ENCODE measurements around the gene ENTREP3.
"Not testable (repeated sequence)": the region's sequence is repeated elsewhere in the genome, so short reads cannot be mapped to it uniquely, and the experiment has no call there.

The ENTREP3 gene

DNA sequence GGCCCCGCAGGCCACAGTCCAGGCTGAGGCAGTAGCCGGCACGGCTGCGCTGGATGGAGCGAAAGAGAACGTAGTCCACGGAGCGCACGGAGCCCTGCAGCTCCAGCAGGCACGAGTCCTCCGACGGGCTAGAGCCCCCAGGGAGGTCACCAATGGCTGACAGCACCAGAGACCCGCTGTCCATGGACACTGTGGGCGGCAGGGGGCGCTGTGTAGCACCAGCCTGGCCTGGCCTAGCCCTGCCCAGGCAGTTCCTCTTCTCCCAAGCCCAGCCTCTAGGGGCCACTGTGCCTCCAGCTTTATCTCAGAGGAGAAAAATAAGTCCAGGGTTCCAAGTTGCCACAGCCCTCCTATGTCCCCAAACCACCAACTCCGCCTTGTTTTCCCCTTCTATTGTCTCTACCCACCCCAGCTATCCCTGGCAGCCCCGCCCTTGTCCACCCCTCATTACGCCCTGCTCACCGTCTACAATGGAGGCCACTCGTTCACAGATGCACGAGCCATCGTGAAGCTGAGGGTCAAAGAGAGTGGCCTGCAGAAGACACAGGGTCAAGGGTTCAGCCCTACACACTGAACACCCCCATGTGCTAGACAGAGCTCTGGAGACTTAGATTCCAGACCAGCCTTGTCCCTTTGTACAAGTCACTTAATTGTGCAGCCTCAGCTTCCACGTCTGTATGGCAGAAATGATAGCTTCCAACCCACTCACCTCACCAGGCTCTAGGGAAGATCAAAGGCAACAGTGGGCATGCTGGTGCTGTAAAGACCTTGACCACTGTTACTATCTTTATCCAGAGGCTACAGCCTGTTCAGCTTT lies 4.4 kb downstream of the ENTREP3 start:
- peak; percentile 90 for DNase-seq

DNA sequence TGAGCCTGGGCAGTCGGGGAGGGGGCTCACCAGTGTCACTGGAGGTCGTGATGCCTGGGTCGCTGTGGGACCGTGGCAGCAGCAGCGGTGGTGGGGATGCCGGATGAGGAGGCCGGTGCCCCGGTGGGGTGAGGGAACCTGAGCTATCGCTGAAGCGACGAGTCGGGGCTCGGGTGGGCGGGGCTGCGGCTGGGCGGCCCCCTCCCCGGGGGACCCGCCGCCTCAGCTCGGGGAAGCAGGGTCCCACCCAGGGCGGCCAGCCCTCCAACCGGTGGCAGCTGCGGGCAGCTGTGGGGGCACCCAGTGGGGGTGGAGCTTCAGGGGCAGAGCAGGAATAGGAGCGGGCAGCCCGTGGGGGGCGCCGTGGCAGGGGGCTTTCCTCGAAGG lies 5.0 kb downstream of the ENTREP3 start:
- no peak for DNase-seq

GRCh38 chr1:155247667-155248553 lies 7.4 kb downstream of the ENTREP3 start:
- no peak for DNase-seq

DNA sequence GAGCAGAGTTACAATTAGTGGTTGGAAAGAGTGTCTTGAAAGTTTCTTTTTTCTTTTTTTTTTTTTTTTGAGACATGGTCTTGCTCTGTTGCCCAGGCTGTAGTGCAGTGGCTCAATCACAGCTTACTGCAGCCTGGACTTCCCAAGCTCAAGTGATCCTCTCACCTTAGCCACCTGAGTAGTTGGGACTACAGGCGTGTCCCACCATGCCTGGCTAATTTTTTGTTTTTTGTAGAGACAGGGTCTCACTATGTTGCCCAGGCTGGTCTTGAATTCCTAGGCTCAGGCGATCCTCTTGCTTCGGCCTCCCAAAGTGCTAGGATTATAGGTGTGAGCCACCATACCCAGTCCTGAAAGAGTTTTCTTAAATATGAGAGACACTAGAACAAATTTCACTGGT lies 8.5 kb downstream of the ENTREP3 start:
- not testable (repeated sequence) for DNase-seq

DNA sequence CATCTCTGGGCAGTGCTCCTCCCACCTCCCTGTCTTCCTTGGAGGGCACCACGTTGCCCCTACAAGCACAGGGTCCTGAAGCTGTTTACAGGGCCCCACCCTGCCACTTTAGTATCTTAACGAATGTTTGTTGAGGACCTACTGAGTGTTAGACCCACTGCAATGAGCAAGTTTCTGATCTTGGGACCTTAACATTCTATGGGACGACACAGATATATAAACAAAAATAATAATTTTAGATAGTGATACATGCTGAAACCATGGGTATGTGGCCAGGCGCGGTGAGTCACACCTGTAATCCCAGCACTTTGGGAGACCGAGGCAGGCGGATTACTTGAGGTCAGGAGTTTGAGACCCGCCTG lies 10.1 kb downstream of the ENTREP3 start:
- no peak for DNase-seq

GRCh38 chr1:155244368-155245162 lies 10.7 kb downstream of the ENTREP3 start:
- DNase-seq, result peak; percentile 96

GRCh38 chr1:155242805-155243358 lies 12.4 kb downstream of the ENTREP3 start:
- DNase-seq, result no peak

GRCh38 chr1:155241841-155242264 lies 13.4 kb downstream of the ENTREP3 start:
- DNase-seq, result no peak

GRCh38 chr1:155241069-155241679 lies 14.1 kb downstream of the ENTREP3 start:
- peak; percentile 72 for DNase-seq

DNA sequence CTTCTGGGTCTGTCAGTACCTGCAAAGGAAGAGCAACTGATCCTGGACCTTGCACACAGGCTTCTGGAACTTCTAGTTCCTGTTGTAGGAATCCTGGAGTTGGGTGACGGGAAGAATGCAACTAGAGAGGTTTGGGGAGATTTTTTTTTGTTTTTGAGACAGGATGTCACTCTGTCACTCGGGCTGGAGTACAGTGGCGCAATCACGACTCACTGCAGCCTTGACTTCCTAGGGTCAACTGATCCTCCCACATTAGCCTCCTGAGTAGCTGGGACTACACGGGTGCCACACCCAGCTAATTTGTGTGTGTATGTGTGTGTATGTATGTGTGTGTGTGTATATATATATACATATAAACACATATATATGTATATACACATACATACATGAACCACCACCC lies 18.8 kb downstream of the ENTREP3 start:
- DNase-seq, result no peak

- peak; percentile 23 for DNase-seq
Observed at GRCh38 chr1:155235375-155235774, 19.9 kb downstream of the ENTREP3 start.

GRCh38 chr1:155233502-155233901 lies 21.8 kb downstream of the ENTREP3 start:
- DNase-seq, result not testable (repeated sequence)

- DNase-seq, result not testable (repeated sequence)
Observed at GRCh38 chr1:155232001-155232978, 23.0 kb downstream of the ENTREP3 start.

DNA sequence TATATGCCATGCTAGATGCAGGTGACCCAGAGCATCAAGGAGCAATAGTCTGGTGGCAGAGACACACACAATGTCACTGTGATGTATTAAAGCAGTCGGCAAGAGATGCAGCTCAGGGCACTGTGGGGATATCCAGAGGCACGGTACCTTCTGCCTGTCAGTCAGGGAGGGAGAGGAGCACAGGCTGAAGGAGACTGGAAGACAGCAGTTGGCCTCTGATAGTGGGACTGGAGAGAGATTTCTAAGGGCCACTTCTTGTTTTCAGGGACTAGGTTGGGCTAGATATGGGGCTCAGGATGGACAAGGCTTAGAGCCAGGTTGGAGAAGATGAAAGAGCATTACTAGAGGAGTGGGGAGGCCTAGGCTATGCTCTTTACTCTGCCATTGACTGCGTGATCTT lies 24.0 kb downstream of the ENTREP3 start:
- not testable (repeated sequence) for DNase-seq

- DNase-seq, result no peak
Observed at GRCh38 chr1:155228096-155228427, 27.2 kb downstream of the ENTREP3 start.

GRCh38 chr1:155227261-155228095 lies 27.8 kb downstream of the ENTREP3 start:
- peak; percentile 98 for DNase-seq

DNA sequence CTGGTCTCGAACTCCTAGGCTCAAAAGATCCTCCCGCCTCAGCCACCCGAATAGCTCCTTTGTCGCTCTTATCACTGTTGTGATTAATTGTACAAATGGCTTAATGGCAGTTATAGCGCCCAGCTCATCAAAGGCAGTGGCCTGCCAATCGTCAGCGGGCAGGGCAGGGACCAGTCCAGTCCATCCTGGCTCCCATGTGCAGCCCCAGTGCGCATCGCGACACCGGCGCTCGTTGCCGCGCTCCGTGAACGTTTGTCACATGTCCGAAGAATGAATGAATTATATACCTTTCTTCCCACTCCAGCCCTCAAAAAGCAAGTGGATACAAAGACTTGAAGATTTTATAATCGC lies 28.4 kb downstream of the ENTREP3 start:
- no peak for DNase-seq

DNA sequence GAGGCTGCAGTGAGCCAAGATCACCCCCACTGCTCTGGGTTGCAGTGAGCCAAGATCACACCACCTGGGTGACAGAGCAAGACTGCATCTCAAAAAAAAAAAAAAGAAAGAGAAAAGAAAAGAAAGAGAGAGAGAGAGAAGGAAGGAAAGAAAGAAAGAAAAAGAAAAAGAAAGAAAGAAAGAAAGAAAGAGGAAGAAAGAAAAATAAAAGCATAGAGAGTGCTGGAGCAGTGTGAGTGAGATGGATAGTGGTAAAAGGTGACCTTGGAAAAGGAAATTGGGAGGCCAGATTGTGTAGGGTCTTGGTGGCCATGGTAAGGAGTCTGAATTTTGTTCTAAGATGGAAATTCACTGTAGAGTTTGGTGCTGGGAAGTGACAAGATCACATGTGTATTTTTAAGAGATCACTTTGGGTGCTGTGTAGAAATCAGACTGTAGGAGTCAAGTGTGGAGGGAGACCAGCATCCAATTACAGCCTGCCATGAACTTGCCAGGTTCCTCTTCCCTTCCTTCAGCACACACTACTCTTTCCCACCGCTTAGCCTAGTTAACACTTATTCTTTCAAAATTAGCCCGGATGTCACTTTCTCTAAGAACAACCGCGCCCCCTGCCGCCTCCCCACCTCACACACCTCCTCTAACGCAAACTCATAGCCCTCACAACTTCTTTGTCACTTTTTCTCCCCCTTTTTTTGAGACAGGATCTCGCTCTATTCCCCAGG lies 28.9 kb downstream of the ENTREP3 start:
- DNase-seq, result peak; percentile 81

GRCh38 chr1:155225404-155225759 lies 29.9 kb downstream of the ENTREP3 start:
- DNase-seq, result not testable (repeated sequence)

DNA sequence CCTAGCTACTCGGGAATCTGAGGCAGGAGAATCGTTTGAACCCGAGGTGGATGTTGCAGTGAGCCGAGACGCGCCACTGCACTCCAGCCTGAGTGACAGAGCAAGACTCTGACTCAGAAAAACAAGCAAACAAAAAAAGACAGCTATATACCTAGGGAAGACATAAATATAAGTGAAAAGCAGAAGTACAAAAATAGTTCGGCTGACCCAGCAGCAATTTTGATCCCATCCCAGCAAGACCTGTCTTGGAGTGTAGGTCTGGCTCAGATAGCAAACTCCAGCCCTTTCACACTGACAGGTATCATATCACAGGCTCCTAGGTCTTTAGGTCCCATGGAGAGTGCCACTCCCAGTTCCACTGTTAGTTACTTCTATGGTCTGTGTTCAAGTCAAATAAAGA lies 32.2 kb downstream of the ENTREP3 start:
- no peak for DNase-seq
